ENCODE data around the gene ULK1.
"Not testable (repeated sequence)": the region's sequence is repeated elsewhere in the genome, so short reads cannot be mapped to it uniquely, and the experiment has no call there.

GRCh38 chr12:131877216-131877615 is 17.2 kb upstream of the ULK1 start:
- TF ChIP-seq CTCF, POLR2A (IDR thresholded peaks at IDR 0.05): not testable (repeated sequence)

Measured in adrenal gland (tissue), 5 donors.